ENCODE measurements around the gene USP26.

DNA sequence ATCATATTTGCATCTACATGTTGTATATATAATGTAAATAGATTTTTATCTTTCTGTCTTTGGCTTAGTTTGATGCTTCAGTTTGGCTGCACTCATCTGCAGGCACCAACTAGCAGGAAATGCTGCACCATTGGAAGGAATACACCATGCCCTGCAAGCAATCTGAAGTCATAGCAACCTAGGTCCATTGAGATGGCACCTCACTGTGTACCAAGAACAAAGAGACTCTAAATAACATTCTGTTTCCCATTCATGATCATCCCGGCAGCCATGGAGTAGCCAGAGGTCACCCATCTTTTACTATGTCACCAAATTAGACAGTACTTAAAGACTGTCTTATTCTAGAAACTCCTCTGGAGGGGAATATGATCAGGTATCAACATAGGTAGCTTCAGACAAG, 97.7 kb downstream of the USP26 start:
- TF ChIP-seq ZFX (IDR thresholded peaks at IDR 0.05) = no peak
- TF ChIP-seq, protein P1, sequence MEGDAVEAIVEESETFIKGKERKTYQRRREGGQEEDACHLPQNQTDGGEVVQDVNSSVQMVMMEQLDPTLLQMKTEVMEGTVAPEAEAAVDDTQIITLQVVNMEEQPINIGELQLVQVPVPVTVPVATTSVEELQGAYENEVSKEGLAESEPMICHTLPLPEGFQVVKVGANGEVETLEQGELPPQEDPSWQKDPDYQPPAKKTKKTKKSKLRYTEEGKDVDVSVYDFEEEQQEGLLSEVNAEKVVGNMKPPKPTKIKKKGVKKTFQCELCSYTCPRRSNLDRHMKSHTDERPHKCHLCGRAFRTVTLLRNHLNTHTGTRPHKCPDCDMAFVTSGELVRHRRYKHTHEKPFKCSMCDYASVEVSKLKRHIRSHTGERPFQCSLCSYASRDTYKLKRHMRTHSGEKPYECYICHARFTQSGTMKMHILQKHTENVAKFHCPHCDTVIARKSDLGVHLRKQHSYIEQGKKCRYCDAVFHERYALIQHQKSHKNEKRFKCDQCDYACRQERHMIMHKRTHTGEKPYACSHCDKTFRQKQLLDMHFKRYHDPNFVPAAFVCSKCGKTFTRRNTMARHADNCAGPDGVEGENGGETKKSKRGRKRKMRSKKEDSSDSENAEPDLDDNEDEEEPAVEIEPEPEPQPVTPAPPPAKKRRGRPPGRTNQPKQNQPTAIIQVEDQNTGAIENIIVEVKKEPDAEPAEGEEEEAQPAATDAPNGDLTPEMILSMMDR (conservative IDR thresholded peaks at IDR 0.05) = no peak

Measured in C4-2B (cell line).